Adipocyte (in vitro differentiated cells): Measurements from ENCODE around the gene CCDC187.

Experiments
- DNase-seq: peaks from one replicate; pipeline ENCODE4 v3.0.0-alpha.2; 2015; ENCODE audit warnings: low read depth
- H3K27me3 ChIP-seq: replicated peaks from 2 replicates; pipeline ENCODE4 v1.7.0; 2013; ENCODE audit warnings: mild to moderate bottlenecking, low read length, moderate library complexity; ENCODE audit not compliant: control insufficient read depth, insufficient read depth
- H3K36me3 ChIP-seq: 2 replicates; pipeline ENCODE4 v1.7.0; 2013; ENCODE audit warnings: low read length, mild to moderate bottlenecking, moderate library complexity; ENCODE audit not compliant: control insufficient read depth, insufficient read depth, severe bottlenecking
- H3K4me1 ChIP-seq: 2 replicates; pipeline ENCODE4 v1.7.0; 2013; ENCODE audit warnings: mild to moderate bottlenecking, low read length, moderate library complexity; ENCODE audit not compliant: control insufficient read depth, insufficient read depth
- H3K4me3 ChIP-seq: 2 replicates; pipeline ENCODE4 v1.7.0; 2013; ENCODE audit warnings: mild to moderate bottlenecking, low read length, moderate library complexity
- H3K9ac ChIP-seq: 2 replicates; pipeline ENCODE4 v1.7.0; 2013; ENCODE audit warnings: mild to moderate bottlenecking, low read length, moderate library complexity
- H3K9me3 ChIP-seq: 2 replicates; pipeline ENCODE4 v1.7.0; 2013; ENCODE audit warnings: mild to moderate bottlenecking, low read length, moderate library complexity; ENCODE audit not compliant: control insufficient read depth

Gene CCDC187

GRCh38 chr9:136249877-136250559 is 53.9 kb downstream of the CCDC187 start:
- Histone ChIP-seq H3K9me3 (no peaks in the 10 kb centered on the region), H3K4me3 (no peak overlapping the region), H3K4me1 (peaks cover 11% of the 10 kb centered on the region), H3K27me3 (peaks cover 47% of the 10 kb centered on the region), H3K9ac (no peak overlapping the region), H3K36me3 (no peaks in the 10 kb centered on the region)
- DNase-seq, result peak; percentile 29

- H3K4me3 ChIP-seq, result no peak overlapping the region
- H3K9me3 ChIP-seq, result no peaks in the 10 kb centered on the region
- no peak overlapping the region for H3K9ac ChIP-seq
- H3K27me3 ChIP-seq, result peaks cover 47% of the 10 kb centered on the region
- DNase-seq, result no peak
- no peaks in the 10 kb centered on the region for H3K36me3 ChIP-seq
- H3K4me1 ChIP-seq, result peaks cover 11% of the 10 kb centered on the region
Observed at GRCh38 chr9:136248951-136249876, 54.7 kb downstream of the CCDC187 start.

GRCh38 chr9:136247947-136248637 is 55.8 kb downstream of the CCDC187 start:
- Histone ChIP-seq H3K9me3 (no peaks in the 10 kb centered on the region), H3K9ac (no peak overlapping the region), H3K4me1 (peaks cover 14% of the 10 kb centered on the region), H3K36me3 (no peaks in the 10 kb centered on the region), H3K4me3 (no peak overlapping the region), H3K27me3 (peaks cover 47% of the 10 kb centered on the region)
- DNase-seq, result no peak

- DNase-seq, result no peak
- Histone ChIP-seq H3K9me3 (no peaks in the 10 kb centered on the region), H3K4me1 (peaks cover 14% of the 10 kb centered on the region), H3K27me3 (peaks cover 47% of the 10 kb centered on the region), H3K36me3 (no peaks in the 10 kb centered on the region), H3K9ac (no peak overlapping the region), H3K4me3 (no peak overlapping the region)
Observed at GRCh38 chr9:136247551-136247916, 56.4 kb downstream of the CCDC187 start.

- peaks cover 14% of the 10 kb centered on the region for H3K4me1 ChIP-seq
- H3K27me3 ChIP-seq, result peaks cover 47% of the 10 kb centered on the region
Observed at GRCh38 chr9:136246849-136247550, 56.9 kb downstream of the CCDC187 start.

GRCh38 chr9:136245219-136246150 is 58.4 kb downstream of the CCDC187 start, which contains the start of gene QSOX2:
Gene QSOX2 (minus strand): TSS chr9:136245812. CDS start chr9:136245803, 9 bp downstream.
- H3K4me1 ChIP-seq, result peaks cover 14% of the 10 kb centered on the region
- H3K9ac ChIP-seq, result peak within 1 kb of the TSS; percentile 77
- peak; percentile 94 for DNase-seq
- peaks cover 38% of the 10 kb centered on the region for H3K27me3 ChIP-seq
- no peaks in the 10 kb centered on the region for H3K36me3 ChIP-seq
- no peaks in the 10 kb centered on the region for H3K9me3 ChIP-seq
- H3K4me3 ChIP-seq, result peak within 1 kb of the TSS; percentile 88

More at GRCh38 chr9:136246849-136247550, 56.9 kb downstream of the CCDC187 start:
- no peak overlapping the region for H3K4me3 ChIP-seq
- H3K9ac ChIP-seq, result no peak overlapping the region
- no peak for DNase-seq
- H3K9me3 ChIP-seq, result no peaks in the 10 kb centered on the region
- H3K36me3 ChIP-seq, result no peaks in the 10 kb centered on the region

GRCh38 chr9:136244969-136245218 is 59.0 kb downstream of the CCDC187 start:
- Histone ChIP-seq H3K4me3 (peak overlapping the region; percentile 88), H3K4me1 (peaks cover 14% of the 10 kb centered on the region)

GRCh38 chr9:136244122-136244968 is 59.5 kb downstream of the CCDC187 start:
- H3K4me1 ChIP-seq, result peaks cover 14% of the 10 kb centered on the region
- peak overlapping the region; percentile 88 for H3K4me3 ChIP-seq
- no peaks in the 10 kb centered on the region for H3K36me3 ChIP-seq
- H3K9me3 ChIP-seq, result no peaks in the 10 kb centered on the region
- peaks cover 29% of the 10 kb centered on the region for H3K27me3 ChIP-seq
- no peak for DNase-seq
- H3K9ac ChIP-seq, result peak overlapping the region; percentile 77

More at GRCh38 chr9:136244969-136245218, 59.0 kb downstream of the CCDC187 start:
- Histone ChIP-seq H3K27me3 (peaks cover 33% of the 10 kb centered on the region), H3K9ac (peak overlapping the region; percentile 77), H3K36me3 (no peaks in the 10 kb centered on the region), H3K9me3 (no peaks in the 10 kb centered on the region)
- no peak for DNase-seq

- no peaks in the 10 kb centered on the region for H3K36me3 ChIP-seq
- peaks cover 14% of the 10 kb centered on the region for H3K4me1 ChIP-seq
- no peak overlapping the region for H3K4me3 ChIP-seq
- no peak for DNase-seq
- no peaks in the 10 kb centered on the region for H3K9me3 ChIP-seq
- peaks cover 22% of the 10 kb centered on the region for H3K27me3 ChIP-seq
- no peak overlapping the region for H3K9ac ChIP-seq
Observed at GRCh38 chr9:136243631-136244030, 60.3 kb downstream of the CCDC187 start.
